PC-3 (cell line): Measurements from ENCODE around the gene HSF2BP.

ENCODE experiments used
- EZH2phosphoT487 ChIP-seq: fragments of 300-600 bp; sonication (generic); IDR thresholded peaks from 2 replicates; pipeline ENCODE4 v1.6.1; 2018; ENCODE audit warnings: mild to moderate bottlenecking, antibody characterized with exemption, low read length, borderline replicate concordance
- TF ChIP-seq, protein P1 (sequence below): fragments of 300-600 bp; sonication (generic); conservative IDR thresholded peaks from 2 replicates; pipeline ENCODE4 v1.5.1; 2017; ENCODE audit warnings: antibody characterized with exemption, low read depth, mild to moderate bottlenecking, low read length

DNA sequence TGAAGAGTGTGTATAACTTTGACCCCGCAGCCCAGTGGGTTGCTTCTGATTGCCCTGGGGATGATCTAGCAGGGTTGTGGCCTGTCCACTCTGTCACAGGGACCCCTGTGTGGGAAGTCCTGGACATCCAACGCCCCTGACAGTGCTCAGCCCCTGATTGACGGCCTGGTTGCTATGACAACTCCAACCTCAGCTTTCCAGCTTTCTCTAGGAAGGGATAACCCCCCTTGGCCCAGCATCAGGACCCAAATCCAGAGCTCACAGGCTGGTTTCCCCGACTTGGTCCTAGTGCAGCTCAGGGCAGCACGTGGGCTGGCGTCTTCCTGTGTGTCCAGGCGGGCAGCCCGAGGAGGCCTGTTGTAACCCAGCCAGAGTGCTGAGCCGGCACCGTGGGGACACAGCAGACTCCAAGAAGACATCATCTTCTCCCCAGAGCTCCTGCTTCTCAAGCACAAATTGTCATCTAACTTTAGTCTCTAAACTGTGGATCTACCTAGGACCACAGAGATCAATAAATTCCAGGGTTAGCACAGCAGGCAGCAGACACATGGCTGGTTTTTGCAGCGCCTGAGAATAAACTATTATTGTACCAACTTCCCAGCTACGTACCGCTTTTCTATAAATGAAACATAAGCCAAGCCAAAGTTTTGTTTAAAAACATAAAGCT, 40.8 kb upstream of the HSF2BP start:
- TF ChIP-seq EZH2phosphoT487, result no peak
- TF ChIP-seq, protein P1, sequence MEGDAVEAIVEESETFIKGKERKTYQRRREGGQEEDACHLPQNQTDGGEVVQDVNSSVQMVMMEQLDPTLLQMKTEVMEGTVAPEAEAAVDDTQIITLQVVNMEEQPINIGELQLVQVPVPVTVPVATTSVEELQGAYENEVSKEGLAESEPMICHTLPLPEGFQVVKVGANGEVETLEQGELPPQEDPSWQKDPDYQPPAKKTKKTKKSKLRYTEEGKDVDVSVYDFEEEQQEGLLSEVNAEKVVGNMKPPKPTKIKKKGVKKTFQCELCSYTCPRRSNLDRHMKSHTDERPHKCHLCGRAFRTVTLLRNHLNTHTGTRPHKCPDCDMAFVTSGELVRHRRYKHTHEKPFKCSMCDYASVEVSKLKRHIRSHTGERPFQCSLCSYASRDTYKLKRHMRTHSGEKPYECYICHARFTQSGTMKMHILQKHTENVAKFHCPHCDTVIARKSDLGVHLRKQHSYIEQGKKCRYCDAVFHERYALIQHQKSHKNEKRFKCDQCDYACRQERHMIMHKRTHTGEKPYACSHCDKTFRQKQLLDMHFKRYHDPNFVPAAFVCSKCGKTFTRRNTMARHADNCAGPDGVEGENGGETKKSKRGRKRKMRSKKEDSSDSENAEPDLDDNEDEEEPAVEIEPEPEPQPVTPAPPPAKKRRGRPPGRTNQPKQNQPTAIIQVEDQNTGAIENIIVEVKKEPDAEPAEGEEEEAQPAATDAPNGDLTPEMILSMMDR, result no peak
